HG03460 (cell line): ENCODE measurements around the gene HEMK1.

ENCODE experiments used
- ATAC-seq: cut with Tn5 transposase; IDR thresholded peaks from one replicate; pipeline ENCODE4 v1.9.1; 2021; ENCODE audit not compliant: unreplicated experiment

Gene HEMK1

DNA sequence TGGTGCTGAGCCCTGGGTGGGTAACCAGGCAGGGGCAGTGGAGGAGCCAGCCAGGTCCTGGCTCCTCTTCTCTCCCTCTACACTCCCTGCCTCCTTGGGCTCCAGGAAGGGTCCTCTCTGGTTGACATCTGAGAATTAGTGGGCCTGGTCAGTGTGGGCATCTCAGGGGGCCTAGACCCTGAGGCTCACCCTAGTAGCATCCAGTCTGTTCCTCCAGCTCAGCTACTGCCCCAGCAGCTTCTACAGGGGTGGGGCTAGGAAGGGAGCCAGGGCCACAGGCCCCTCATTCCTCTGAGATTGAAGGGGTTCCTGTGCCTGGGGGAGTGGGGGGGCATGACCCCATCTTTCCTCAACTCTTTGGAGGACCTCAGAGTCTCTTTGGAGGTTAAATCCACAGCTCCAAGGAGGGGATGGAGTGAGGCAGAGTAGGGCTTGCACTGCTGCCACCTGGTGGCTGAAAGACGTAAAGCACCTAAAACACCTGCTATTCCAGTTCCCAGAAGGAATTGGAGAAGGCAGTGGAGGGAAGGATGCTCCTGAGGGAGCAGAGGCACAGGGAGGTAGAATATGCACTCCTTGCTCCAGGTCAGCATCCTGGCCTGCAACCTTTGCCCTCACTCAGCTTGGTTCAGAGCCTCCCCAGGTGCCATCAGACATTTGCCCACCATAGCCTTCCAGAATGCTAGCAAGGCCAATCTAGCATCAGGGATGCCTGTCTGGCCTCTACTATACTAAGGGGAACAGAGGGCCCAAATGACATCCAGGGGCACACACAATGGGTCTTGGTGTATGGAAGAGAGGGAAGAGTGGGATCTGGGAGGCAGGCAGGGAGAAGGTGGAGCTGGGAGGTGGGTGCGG, 26.9 kb upstream of the HEMK1 start:
- ATAC-seq, result no peak

DNA sequence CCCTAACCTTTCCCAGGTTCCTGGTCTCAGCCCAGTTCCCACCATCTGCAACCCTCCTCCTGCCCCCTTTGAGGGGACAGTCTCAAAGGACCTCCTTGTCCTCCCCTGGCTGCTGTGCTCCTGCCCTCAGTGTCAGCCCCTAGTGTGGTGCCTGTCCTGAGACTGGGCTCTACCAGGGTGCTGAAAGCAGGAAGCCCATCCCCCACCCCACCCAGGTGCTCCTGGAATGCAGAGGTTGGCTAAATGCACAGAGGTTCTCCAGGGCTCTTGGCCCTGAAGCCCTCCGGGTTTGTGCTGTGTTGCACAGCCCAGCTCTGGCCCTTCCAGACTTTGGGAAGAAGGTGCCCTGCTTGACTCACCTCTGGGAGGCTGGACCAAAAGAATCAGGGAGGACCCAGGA, 23.5 kb upstream of the HEMK1 start:
- ATAC-seq, result no peak

DNA sequence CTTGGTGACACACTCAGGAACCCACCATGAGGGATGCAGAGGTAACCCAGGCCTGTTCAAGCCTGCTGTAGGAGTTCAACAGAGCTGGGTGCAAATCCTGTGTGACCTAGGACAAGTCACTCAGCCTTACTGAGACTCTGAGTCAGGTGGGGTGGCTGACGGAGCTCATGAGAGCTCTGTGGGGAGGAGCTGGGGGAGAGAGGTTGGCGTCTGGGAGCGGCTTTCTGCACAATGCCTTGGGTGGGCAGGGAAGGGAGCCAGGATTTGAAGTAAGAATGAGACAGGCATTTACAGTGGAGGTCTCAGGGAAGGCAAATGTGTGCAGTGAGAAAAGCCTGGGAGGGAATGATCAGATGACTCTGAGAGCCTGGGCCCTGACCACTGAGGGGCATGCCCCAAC, 20.1 kb upstream of the HEMK1 start:
- no peak for ATAC-seq

DNA sequence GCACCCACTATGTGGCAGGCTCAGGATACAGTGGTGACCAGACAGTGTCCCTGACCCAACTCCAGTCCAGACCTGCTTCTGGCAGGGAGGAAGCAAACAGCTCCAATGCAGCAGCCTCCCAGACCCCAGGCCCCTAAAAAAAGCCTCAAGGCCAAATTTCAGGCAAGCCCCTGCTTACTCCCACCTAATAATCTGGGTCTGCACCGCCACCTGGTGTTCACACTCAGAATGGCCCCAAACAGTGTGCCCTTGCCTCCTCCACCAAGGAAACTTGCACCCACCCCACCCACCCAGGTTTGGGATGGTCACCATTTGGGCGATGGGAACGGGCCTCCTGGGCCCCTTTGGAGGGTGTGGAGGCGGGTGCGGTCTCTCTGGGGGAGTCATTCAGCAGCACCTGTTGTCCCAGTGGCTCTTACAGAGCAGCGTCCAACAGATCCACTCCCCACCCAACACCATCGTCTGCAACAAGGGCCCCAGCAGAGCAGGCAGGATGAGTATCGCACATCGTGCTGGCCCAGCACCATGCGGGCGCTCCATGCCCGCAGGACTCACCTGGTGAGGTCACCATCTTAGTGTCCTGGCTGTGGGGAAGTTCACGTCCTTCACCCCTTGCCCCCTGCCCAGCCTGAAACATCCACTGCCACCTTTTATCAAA, 19.1 kb upstream of the HEMK1 start:
- no peak for ATAC-seq

DNA sequence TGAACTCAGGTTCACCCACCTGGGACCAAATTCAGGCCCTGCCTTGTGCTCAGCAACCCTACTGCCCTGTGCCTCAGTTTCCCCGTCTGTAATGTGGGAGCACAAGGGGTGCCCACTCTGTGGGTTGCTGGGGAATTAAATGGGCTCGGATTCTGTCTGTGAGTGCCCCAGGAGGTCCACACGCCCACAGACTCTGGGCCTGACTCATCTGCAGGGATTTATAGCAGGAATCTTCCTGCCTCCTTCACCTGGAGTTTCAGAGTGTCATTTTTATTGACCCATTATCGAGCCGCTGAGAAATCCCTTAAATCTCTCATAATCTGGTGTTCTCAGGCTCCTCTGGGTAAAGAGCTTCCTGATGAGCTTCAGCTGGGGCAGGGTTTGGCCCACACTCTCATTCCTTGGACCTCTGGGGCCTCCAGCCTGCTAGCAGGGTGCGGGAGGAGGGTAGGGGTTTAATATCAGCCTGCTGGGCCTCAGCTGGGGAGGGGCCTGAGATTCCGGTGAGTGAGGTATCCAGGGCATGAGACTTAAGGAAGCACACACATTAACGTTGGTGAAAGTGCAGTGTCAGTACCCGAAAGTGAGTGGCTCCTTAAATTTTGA, 18.2 kb upstream of the HEMK1 start:
- no peak for ATAC-seq

DNA sequence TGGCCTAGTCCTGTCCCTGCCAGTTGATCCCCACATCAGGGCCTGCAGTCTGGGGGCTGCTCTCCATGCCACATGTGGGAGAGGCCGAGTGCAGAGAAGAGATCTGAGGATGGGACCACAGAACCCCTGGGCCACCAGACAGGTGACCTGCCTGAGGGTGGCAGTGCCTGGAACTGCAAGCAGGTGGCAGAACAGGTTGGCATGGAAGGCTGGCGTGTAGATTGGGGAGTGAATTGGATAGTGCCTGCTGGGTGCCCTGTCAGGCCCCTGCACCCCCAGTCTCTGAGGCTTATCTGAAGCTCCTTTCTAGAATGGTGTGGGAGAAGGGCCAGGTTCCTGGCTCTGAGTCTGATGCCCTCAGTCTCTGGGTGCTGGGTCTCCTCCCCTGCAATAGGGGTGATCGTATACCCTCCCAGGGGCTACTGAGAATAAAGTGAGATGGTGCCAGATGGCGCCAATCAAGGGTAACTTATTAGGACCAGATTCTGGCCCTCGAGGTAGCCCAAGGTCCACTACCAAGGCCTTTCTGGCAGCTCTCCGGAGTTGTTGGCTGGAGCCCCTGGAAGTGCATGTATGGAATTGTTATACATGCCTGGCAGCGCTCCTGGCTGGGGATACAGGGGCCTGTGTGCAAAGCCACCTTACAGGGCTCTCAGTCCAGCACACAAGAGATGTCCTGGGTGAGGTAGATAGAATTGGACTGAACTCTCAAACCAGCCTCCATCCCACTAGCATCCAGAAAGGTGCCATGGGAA, 17.5 kb upstream of the HEMK1 start:
- ATAC-seq, result no peak

DNA sequence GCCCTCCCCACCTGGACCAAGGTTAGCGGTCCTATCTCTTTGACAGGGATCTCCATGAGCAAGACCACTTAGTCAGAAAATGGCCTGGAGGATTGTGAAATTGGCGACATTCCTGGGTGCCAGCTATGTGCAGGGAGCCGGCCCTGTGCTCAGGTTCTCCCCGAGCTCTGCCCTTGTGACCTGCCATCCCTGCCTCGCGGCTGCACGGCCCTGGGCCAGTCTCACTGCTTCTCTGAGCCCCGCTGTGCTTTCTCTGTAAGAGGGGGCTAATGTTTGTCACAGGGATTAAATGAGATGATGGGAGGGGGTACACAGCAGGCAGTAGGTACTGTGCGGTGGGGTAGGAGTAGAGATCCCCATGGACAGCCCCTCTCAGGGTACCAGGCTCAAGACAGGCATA, 16.7 kb upstream of the HEMK1 start:
- no peak for ATAC-seq

DNA sequence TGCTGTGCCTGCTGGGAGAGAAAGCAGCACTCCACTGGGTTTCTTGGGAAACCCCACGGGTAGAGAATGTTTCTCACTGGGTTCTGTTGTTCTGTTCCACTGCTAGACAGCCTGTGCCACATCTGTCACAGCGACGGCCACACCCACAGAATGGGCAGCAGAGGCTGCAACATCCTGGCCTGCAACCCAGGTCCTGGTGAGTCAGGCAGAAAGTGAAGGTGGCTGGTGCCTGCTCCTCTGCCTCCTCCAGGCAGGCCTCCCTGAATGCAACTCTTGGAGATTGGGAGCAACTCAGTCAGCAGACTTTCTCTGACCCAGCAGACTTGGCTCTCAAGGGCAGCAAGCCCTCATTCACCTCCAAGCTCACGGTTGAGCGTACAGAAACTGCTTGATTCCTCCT, 14.8 kb upstream of the HEMK1 start:
- ATAC-seq, result no peak

DNA sequence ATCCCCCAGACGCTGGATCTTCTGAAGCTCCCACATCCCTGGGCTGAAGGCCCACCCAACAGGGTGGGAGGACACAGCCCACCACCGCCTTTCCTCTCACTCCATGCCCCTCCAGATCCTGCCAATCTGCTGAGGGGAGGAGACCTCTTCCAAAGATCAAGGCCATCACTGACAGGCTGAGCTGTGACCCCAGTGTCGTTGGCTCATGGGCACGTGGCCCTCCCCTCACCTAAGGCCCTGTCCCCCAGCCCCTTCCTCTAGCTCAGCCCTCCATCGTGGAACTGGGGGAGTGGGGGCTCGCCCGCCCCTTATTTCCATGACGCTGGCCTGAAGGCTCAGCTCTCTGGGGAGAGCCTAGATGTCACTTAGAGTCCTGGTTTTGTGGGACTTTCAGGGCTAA, 12.2 kb upstream of the HEMK1 start:
- no peak for ATAC-seq

DNA sequence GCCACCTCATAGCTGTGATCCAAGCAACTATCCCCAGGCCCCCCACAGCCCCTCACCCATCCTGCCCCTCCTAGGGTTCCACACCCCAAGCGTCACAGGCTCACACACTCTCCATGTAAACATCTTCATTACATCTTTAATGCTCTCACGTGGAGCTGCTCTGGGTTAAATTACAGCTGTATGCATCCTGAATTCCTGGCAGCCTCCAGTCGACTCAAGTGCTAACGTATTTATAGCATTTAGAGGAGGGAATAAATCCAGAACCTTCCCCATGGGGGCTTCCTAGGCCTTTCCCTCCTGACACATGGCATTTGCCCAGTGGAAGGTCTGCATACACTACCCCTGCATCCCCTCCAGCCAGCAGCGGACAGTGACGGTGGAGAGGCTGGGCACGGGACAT, 11.4 kb upstream of the HEMK1 start:
- no peak for ATAC-seq

DNA sequence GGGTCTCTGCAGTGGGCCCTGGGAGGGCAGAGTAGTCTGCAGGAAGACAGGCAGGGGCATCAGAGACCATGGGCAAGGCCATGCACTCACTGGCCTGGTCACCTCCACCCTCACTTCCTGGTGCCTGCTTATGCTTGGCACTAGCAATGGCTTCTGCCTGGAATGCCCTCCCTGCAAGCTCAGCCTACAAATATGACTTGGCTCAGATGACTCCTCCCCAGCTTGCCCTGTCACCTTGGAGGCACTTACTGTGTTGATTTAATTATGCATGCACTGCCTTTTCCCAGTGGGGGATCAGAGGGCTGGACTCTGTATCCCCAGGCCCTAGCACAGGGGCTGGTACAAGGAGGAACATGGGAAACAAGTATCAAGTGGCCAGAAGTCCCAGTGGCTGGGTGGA, 9.6 kb upstream of the HEMK1 start:
- no peak for ATAC-seq

DNA sequence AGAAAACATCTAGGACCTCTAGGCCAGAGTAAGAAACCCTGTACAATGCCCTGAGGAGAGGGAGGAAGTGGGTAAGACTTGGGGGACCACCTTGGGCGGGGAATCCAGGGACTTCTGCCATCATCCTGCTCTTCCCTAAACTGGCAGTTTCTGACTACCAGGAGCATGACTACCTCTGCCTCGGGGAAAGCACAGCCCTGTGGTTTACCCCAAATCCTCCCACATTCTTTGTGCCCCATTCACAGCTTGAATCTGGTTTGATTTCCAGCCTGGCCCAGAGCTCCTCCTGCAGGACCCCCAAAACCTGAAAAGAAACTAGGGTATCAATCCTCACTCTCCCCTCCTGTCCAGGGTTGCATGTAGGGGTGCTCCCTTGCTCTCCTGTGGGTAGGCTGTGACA, 6.5 kb upstream of the HEMK1 start:
- no peak for ATAC-seq

DNA sequence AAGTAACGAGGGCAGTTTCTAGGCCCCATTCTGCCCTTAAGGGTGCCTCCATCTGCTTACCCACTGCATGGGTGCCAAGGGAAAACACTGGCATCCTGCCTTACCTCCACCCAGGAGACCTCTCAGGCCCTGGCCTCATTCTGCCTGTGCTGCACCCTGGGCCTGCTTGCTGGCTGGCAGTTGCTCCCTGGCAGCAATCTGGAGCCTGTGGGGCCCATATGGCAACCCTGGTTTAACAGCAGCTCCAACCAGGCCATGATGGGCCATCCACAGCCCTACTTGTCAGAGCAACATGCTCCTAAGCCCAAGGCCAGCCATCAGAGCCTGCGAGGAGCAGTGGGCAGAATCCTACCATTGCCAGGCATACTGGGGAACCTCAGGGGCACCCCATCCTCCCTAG, 5.5 kb upstream of the HEMK1 start:
- ATAC-seq, result no peak

DNA sequence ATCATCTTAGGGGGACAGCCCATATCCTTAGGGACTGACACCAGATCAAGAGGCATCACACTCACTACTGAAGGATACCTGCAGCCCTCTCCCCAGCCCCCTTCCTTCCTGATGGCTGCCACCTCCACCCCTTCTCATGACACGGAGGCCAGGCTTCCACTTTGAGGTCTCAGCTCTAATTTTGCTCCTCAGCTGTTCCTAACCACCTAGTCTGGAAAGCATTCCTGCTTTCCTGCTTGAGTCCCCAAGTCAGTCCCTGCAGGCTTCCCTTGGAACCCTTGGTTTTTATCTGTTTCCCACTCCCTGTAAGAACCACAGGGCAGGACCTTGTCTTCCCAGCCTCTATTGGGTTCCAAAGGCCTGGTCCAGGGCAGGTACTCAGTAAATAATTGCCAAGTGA, 5.0 kb upstream of the HEMK1 start:
- ATAC-seq, result no peak

DNA sequence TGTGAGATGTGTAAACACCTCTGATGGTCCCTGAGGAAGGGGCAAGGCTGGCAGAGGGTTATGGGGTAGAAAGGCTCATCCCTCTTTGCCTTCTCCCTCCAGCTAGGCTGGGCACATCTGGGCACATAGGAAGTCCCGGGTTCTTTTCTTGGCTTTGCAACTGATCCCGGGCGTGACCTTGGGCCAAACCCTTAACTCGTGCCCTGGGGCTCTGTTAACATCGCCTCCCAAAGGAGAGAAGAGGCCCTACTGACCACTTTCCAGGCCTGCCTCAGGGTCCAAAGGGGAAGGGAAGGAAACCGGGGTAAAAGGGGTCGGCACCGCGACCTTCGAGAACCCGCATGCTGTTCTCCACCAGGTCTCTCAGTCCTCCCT, 2.3 kb upstream of the HEMK1 start:
- ATAC-seq, result no peak

DNA sequence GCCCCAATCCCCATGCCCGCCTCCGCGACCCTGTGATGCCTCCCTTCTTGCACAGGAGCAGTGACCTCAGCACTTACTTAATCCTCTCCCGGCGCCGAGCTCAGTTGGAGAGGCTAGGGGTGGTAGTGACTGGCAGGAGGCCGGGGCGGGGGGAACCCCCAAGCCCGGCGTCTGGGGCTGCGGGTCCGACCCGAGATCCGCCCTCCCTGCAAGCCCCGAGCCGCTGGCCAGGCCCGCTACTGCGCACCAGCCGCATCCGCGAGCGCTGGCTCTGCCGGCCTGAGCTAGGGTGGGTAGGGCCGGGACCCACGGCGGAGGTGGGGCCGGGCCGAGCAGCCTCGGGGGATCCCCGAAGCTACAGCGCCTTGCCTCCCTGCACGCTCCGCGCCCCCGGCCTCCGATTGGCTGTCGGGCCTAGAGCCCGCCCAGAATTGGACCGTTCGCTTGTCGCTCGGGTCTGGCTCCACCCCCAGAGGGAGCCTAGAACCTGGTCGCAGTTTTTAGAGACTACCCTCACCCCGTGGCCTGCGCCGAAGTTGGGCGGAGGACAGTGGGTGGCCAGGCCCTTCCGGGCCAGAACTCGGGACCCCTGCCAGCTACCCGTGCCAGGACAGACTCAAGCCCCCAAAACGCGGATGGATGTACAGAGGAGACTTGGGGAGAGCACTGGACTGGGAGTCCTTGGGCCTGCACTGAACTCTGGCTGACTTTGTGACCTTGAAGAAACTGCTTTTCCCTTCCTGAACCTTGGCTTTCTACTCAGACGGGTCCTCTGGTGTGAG, 1.7 kb upstream of the HEMK1 start, which contains the start of gene C3orf18:
C3orf18 (minus strand) TSS at position 362 of the 782 bp plus-strand sequence. CDS start 2,048 bp downstream, outside the sequence.
- peak; percentile 74 for ATAC-seq

DNA sequence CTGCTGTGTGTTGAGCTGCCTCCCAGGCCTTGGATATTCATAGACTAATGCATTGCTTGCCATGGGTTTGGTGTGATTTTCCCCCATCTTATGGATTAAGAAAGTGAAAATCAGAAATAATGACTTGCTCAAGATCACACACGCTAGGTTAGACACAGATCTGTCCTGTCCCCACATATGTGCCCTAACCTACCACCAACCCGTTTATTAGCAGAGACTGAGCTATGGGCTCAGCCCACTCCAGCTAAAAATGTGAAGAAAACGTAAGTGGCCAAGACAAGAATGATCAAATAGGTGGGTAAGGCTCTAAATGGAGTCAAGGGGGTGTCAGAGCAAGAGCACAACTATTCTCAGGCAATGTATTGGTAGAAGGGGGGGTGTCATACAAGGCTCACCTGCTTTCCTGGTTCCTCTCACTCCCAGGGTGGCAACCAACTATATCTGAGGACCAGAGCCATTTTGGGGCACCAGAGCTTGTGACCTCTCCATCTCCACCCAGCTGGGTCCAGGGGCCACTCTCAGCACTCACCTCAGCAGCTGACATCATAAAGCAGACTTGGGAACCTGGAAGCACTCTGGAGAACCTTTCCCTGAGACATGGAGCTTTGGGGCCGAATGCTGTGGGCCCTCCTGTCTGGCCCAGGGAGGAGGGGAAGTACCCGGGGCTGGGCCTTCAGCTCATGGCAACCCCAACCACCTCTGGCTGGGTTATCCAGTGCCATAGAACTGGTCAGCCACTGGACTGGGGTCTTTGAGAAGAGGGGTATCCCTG, 1.4 kb downstream of the HEMK1 start:
- no peak for ATAC-seq

DNA sequence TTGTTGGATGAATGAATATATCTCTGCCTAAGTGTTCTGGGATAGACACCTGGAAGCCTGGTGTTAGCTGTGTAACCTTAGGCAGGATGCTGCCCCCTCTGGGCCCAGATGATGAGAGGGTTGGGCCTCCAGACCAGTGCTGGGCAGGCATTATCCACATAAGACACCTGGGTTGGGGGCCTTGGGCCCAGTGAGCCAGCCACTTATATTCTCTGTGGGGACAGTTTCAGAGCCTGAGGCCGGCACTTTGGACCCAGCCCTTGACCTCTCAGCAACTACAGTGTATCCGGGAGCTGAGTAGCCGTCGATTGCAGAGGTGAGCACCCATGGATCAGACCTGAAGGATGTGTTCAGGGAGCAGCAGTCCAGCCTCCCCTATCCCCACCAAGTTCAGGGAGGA, 2.2 kb downstream of the HEMK1 start:
- no peak for ATAC-seq

DNA sequence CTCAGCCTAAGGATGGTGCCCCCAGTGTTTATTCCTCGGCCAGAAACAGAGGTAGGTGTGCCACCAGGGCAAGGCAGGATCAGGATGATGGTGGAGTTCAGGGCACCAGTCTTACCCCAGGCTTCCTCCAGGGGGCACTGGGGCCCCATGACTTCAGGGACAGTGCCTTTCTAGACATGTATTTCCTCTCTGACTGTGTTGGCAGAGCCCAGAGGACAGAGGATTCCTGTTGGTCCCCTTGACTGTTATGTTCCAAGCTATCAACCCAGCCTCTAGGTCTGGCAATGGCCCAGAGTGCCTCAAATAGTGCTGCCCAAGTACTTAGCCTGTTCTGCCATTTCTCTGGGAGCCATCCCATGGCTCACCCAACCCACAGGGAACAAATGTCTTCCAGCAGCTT, 2.8 kb downstream of the HEMK1 start:
- ATAC-seq, result no peak

DNA sequence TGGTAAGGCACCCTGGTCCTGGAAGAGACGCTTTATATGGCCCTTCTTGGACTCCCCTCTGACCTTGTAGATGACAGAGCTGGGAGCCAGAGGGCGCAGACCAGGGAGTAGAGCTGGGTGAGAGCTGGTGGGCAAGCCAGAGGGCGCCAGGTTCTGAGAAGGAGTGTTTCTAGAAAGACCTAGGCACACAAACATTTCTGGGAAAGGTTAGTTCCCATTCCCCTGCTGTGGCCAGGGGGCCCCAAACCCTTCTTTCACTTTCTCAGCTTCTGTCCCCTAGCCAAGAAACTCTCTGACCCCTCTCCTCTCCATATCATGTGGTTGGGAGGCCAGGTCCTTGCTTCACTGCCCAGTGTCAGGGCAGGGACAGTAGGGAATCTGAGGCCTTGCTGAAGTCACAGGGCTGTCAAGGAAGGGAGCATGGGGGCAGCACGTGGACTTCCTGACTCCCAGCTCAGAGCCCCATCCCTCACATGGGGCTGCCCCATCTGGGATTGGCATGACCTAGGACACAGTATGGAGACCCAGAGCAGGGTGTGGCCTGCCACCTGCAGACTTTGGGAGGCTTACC, 3.6 kb downstream of the HEMK1 start:
- ATAC-seq, result no peak
